ENCODE measurements around the gene TTN. TPM values are rescaled to one million over a fixed set of nuclear protein-coding genes. Genes with fewer than 3 reads are reported as not detected.
"Not testable (repeated sequence)": the region's sequence is repeated elsewhere in the genome, so short reads cannot be mapped to it uniquely, and the experiment has no call there.

TTN gene
- total RNA-seq, 2 donors from 2014 or later, result 1,545 to 1,612 TPM

DNA sequence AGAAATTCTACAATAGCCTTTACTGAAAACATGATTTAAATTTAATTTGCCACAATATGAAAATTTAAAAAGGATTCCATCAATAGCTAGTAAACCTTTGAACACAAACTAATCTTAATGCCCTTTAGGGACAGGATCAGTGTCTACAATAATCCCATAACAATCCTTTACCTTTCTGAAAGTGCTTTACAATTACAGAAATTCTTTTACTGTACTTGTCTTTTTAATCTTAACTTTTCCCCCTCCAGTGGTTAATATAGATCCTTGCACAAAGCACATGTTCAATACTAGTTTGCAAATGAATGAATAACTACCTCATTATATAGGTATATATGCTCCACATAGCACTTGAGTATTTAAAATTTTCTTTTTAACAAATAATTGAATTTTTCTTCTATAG is 204.3 kb downstream of the TTN start:
- ATAC-seq (no peak), DNase-seq (no peak)
- intact Hi-C loops (cut with DNase I), result no loop called here

DNA sequence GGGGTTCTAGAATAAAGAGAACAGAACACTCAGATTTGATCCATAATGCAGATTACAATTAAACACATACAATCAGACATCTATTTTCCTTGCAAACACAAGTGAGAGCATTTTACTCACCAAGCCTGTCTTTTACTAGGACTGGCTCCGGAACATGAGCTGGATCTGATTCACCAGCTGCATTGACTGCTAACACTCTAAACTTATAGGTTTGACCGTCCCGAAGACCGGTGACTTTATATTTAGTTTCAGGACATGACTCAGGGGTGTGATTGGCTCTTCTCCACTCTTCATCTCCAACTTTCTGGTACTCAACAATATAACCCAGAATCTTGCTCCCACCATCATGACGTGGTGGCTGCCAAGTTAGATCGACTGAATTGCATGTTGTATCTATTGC is 214.6 kb downstream of the TTN start:
- no peak for ATAC-seq
- DNase-seq, result no peak
- intact Hi-C loops (cut with DNase I), result no loop called here

DNA sequence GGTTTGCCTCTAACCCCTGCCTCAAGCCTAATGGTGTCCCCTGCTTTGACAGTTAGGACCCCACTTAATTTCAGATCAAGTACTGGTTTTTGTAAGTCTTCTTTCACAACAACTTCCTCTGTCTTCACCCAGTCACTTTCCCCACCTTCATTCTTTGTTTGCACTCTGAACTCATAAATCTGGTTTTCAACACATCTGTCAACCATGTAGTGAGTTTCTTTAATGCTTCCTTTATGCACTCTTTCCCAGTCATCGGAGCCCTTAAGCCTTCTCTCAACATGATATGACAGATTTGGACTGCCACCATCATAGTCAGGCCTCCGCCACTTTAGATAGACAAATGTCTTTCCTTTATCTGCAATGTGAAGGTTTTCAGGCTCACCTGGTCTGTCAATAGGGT is 217.9 kb downstream of the TTN start:
- ATAC-seq (no peak), DNase-seq (no peak)
- intact Hi-C loops (cut with DNase I), result no loop called here

DNA sequence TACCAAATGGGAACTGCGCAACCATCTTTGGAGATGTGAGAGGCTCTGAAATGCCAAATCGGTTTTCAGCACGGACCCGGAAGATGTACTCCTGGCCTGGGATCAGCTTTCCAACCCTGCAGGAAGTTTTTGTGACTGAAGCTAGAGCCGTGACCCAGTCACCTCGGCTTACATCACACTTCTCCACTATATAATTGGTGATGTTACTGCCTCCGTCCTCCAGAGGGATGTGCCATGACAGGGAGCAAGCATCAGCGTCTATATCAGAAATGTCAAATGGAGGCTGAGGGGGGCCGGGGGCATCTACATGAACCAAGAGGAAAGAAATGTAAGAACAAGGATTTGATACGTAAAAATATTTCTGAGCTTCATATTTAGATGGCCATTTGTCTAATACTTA is 222.6 kb downstream of the TTN start:
- DNase-seq, result no peak
- no peak for ATAC-seq
- intact Hi-C loops (cut with DNase I), result no loop called here

DNA sequence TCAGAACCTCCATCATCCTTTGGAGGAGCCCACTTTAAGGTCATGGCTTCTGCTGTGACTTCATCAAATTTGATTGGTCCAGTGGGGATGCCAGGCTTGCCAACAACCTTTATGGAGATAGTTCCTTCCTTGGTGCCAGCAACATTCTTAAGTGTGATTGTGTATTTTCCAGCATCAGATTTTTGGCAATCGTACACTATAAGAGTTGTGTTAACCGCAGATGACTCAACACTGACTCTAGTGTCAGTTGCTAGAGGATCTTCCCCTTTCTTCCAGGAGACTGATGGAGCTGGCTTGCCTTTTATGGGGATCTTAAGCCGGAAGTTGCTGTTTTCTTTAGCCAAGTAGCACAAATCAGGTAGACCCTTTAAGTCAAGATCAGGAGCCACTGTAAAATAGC is 228.2 kb downstream of the TTN start:
- intact Hi-C loops (cut with DNase I), result no loop called here
- DNase-seq (no peak), ATAC-seq (no peak)

DNA sequence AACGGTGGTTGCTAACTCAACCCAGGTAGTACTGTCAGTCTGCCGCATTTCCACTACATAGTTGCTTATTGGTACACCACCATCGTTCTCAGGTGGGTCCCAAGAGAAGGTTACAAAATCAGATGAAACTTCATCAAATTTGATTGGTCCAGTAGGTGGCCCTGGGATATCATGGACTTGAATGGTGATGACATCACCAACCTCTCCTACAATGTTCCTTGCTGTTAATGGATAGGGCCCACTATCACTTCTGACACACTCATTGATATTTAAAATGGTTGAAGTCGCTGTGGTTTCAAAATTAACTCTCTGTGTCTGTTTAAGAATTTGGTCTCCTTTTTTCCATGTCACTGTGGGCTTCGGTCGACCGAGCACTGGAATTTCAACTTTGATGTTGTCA is 232.4 kb downstream of the TTN start:
- peak in 1 of 2 donors; percentile 7 for ATAC-seq
- DNase-seq, result no peak
- intact Hi-C loops (cut with DNase I), result no loop called here

DNA sequence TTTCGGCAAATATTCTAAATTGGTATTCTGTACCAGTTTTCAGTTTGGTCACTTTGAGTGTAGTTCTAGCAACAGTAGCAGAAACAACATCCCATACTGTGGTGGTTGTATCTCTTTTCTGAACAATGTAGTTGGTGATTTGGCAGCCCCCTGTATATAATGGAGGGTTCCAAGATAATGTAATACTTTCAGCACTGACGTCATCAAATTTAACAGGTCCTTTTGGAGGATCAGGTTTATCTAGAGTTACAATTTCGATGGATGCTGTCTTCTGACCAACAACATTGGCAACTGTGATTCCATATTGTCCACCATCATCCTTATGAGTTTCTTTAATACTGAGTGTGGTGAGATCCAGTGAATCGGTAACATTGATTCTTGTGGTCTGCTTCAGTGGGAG is 239.0 kb downstream of the TTN start:
- intact Hi-C loops (cut with DNase I), result no loop called here
- DNase-seq (no peak), ATAC-seq (no peak)

DNA sequence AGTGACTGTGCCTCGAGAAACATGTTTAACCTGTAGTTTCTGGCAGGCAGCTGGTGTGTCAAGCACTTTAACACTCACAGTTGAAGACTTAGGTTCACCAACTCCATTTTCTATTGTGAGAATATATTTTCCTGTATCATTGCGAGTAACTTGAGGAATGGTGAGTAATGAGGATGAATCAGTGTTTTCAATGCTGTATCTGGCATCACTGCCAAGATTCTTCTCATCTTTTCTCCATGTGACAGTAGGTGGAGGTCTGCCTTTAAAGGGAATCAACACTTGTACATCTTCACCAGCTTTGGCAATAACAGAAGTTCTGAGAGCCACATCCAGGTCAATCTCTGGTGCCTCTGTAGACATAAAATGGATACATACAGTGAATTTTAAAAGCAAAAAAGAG is 254.2 kb downstream of the TTN start:
- ATAC-seq, result peak in 1 of 2 donors; percentile 47
- intact Hi-C loops (cut with DNase I), result no loop called here
- no peak for DNase-seq

DNA sequence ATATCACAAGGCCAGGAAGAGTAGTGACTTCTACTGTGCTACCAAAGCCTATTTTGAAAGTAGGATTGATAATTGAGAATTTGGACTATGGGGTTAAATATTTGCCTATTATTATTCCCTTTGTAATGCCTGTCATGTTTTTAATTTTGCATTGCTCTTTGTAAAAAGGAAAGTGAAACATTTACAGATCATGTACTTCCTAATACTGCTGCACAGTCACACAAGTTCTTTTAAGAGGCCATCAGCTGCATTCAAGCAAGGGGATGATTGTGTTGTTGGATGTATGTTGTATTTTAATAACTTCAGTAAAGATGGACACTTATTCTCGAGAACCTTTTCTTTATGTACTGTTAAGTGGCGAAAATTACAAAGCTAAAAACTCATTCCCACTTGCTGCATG is 256.9 kb downstream of the TTN start:
- intact Hi-C loops (cut with DNase I), result no loop called here
- ATAC-seq (no peak), DNase-seq (no peak)

DNA sequence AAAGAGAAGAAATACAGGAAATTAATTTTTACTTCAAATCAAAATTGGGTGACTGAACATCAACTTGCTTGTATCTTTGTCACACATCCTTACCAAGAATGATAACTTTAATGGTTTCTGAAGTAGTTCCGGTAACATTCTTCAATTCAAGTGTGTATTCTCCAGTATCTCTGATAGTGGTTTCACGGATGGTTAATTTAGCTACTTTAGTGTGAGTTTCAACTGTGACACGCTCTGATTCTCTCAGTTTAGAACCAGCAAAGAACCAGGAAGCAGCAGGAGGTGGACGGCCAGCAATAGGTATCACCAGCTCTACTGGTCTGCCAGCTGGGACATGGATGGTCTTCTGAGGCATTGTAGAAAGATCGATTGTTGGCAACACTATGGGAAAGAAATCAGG is 264.7 kb downstream of the TTN start:
- DNase-seq (no peak), ATAC-seq (no peak)
- intact Hi-C loops (cut with DNase I), result no loop called here

DNA sequence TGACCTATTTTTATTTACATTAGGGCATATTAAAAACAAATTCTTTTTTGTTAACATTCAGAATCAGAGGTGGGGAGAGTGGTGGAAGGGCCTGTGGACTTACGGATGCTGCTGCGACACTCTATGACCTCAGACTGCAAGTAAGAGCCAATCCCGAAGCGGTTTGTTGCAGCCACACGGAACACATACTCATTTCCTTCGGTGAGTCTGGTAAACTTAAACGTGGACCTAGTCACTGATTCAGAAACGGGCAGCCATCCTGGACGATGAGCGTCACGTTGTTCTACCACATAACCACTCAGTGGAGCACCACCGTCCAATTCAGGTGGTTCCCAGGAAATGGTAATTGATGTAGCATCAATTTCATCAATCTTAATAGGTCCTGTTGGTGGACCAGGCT is 265.1 kb downstream of the TTN start:
- ATAC-seq (no peak), DNase-seq (no peak)
- intact Hi-C loops (cut with DNase I), result no loop called here

DNA sequence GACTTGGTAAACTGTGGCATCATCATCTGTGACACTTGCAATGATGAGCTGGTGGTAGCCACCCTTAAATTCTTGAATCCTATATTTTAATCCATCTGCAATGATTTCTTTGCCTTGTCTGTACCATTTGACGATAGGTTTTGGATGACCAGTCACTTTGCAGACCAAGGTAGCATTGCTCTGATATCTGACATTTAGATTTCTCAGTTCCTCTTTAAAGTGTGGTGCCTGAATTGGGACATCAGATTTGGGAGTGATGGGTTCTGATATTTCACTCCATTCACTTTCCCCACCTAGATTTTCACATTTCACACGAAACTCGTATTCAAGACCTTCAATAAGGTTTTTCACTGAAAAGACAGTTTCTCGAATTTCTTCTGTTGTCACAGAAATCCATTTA is 271.2 kb downstream of the TTN start:
- intact Hi-C loops (cut with DNase I), result no loop called here
- DNase-seq (no peak), ATAC-seq (no peak)

DNA sequence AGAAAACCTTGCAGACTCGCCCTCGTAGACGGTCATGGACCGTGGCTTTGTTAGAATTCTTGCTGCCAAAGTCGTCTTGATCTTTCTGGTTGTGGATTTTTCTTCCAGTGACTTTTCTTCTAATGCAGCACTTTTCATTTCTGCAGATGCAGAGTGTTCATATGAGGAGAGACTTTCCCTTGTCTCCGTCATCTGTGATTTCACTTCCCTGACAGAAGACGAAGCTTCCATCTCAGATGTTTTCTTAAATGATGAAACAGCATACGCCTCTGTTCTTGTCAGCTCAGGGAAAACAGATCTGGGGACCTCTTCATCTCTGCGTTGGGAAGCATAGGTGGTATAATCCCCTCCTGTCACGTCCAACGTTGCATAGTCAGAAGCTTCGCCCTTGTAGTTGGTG is 276.1 kb downstream of the TTN start:
- no peak for DNase-seq
- ATAC-seq, result peak in 1 of 2 donors; percentile 7
- intact Hi-C loops (cut with DNase I), result no loop called here

DNA sequence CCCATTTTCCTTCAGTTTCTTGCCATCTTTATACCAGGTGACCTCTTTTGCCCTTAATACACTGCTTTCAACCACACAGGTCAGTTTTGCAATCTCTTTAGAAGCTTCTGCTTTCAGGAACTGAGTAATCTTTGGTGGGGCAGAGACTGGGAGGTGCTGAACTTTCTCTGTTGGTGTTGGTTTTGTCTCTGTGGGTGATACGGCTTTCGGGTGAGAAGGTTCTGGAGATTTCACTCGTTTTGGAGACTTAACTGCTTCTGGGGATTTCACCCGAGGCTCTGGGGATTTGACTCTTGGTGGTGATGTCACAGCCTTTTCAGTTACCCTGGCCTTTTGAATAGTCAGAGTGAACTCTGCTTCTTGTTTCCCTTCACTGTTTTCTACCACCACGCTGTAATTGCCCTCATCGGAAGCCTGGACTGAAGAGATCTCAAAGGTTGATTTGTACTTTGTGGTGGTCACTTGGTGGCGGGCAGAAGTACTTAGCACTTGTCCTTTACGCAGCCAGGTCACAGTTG is 276.5 kb downstream of the TTN start:
- intact Hi-C loops (cut with DNase I), result no loop called here
- DNase-seq (no peak), ATAC-seq (no peak)

DNA sequence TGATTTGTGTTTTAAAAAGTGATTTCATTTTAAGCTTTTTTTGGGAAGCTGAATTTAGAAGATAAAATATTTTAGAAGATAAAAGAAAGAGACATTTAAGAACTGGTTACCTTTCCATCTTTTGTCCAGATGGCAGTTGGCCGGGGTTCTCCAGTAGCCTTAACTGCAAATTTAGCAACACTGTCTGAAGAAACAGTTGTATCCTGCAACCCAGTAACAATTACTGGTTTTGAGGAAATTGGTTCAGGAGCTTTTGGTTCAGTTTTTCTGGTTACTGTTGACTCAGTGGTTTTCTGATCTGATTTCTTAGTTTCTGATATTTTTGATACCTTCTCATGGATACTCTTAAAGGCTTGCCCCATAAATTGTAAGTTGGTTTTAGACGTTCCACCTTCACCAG is 277.1 kb downstream of the TTN start:
- DNase-seq (no peak), ATAC-seq (no peak)
- intact Hi-C loops (cut with DNase I), result no loop called here

DNA sequence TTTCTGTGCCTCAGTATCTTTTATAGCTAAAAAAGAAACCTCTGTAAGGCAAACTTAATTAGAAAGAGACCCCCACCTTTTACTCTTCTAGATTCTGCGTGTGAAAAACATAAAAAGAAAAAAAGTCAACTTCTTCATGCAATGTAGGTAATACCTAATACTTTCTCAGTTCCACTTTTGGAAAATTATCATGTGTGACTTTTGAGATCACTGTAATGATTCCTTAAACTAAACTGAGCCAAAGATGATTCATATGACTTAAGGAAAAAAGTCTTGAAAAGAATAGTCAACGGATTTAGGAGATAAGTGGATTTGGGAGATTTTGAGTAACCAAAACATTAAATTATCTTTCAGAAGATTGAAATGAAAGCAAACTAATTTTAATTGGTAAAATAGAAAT is 278.0 kb downstream of the TTN start:
- ATAC-seq, result no peak
- DNase-seq, result no peak
- intact Hi-C loops (cut with DNase I), result no loop called here

DNA sequence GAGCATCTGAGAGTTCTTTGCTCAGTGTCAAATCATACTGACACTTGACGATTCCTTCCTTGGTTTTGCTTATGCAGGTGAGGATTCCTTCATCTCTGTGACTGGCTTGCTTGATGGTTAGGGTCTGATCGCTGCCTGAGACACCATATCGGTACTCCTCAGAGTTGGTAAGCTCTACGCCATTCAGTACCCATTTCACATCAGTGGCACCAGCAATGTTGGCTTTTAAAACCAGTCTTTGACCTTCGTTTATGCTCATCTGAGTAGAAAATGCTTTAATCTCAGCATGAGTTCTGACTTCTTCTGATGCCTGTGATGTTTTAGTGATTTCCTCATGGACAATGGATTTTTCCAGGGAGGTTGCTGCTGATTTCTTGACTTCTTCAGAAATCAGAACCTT is 278.6 kb downstream of the TTN start:
- intact Hi-C loops (cut with DNase I), result no loop called here
- DNase-seq, result no peak
- no peak for ATAC-seq

DNA sequence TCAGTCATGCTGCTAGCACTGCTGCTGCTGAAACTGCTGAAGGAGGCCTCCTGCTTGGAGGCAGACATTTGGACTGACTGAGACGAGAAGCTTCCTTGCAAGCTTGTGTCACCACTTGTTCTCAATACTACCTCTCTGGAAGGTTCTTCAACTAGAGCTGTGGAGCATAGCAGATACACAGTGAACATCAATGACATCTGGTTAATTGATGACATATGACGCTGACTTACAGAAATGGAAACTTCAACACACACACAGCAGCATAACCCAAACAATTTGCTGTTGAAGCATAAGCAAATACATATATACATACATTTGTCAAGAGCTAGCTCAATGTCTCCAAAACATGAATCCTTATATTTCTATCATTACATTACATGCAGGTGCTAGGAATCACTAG is 279.6 kb downstream of the TTN start:
- DNase-seq, result no peak
- ATAC-seq, result no peak
- intact Hi-C loops (cut with DNase I), result no loop called here

DNA sequence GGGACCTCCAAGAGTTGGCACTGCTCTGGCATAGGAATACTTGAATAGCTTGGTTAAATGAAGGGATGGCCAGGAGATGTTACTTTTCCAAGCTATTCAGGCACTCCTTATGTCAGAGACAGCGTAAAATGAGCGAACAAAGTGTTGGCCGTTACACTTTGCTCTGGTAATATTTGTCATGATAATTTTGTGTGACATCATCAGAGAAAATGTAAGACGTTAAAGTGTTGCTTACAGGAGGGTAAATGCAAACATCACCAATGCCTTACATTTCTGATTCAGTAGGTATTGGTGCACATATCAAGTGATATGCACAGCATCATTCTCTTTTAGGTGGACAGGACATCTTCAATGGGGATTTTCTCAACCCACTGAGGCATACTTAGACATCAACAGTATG is 281.0 kb downstream of the TTN start:
- intact Hi-C loops (cut with DNase I), result no loop called here
- DNase-seq, result no peak
- no peak for ATAC-seq

DNA sequence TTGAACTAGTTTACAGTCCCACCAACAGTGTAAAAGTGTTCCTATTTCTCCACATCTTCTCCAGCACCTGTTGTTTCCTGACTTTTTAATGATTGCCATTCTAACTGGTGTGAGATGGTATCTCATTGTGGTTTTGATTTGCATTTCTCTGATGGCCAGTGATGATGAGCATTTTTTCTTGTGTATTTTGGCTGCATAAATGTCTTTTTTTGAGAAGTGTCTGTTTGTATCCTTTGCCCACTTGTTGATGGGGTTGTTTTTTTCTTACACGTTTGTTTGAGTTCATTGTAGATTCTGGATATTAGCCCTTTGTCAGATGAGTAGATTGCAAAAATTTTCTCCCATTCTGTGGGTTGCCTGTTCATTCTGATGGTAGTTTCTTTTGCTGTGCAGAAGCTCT is 281.8 kb downstream of the TTN start:
- intact Hi-C loops (cut with DNase I); ATAC-seq; DNase-seq: not testable (repeated sequence)

DNA sequence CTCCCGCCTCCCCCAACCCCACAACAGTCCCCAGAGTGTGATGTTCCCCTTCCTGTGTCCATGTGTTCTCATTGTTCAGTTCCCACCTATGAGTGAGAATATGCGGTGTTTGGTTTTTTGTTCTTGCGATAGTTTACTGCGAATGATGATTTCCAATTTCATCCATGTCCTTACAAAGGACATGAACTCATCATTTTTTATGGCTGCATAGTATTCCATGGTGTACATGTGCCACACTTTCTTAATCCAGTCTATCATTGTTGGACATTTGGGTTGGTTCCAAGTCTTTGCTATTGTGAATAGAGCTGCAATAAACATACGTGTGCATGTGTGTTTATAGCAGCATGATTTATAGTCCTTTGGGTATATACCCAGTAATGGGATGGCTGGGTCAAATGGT is 282.2 kb downstream of the TTN start:
- DNase-seq; intact Hi-C loops (cut with DNase I); ATAC-seq: not testable (repeated sequence)

DNA sequence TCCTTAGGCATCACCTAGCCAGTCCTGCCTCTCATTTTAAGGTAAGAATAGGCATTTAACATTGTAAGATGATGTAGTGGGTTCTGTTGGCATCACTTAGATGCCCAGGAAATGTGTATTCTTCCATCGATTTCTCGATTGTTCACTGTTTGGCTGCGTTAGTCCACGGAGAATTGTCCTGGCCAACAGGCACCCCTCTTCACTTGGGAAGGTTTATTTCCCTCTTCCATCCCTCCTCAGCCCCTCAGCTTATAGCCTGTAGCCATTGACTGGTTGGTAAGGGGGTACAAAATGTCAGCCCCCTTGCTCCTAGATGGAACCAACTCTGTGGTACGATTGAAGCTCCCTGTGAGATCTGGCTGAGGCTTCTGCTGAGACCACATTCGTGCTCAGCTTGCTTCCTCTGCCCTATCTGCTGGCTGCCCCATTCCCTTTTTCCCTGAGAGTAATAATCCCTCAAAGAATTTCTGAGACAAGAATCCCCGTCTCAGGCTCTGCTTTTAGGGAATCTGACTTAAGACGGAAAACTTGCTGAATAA is 283.6 kb downstream of the TTN start:
- intact Hi-C loops (cut with DNase I), result no loop called here
- DNase-seq, result no peak
- peak; percentile 16 to 35 for ATAC-seq
